ENCODE results near the gene SRRM1. TPM values are rescaled to one million over a fixed set of nuclear protein-coding genes. Genes with fewer than 3 reads are reported as not detected.

Gene SRRM1
- total and polyA plus RNA-seq, 10 of the 15 experiments (the other 5 are each of a cell fraction or from before 2014, with no cell fraction given) = 36.8 to 285 (median 126) TPM

- TF ChIP-seq CEBPZ (IDR thresholded peaks at IDR 0.05; ENCODE audit: low read depth, low read length) (no peak), ELK1 (IDR thresholded peaks at IDR 0.05; ENCODE audit: low read depth, low read length) (0 out of 2 replicates have a peak, but pooled peaks have one; percentile 34), NFYA (IDR thresholded peaks at IDR 0.05; ENCODE audit: borderline replicate concordance, low read depth, low read length) (no peak), SUZ12 (IDR thresholded peaks at IDR 0.05; ENCODE audit: unreplicated experiment) (no peak), HCFC1 (IDR thresholded peaks at IDR 0.05; ENCODE audit: low read length) (peak; percentile 58), MYB (IDR thresholded peaks at IDR 0.05; ENCODE audit: borderline replicate concordance, low read depth, low read length) (no peak; the same call in 1 of the 2 replicates), CBX5 (IDR thresholded peaks at IDR 0.05; ENCODE audit: low read depth) (no peak), RBBP5 (conservative IDR thresholded peaks at IDR 0.05) (no peak), LARP7 (IDR thresholded peaks at IDR 0.05) (peak; percentile 45), MEF2A (IDR thresholded peaks at IDR 0.05; ENCODE audit: insufficient read depth, low read depth, low read length) (peak; percentile 51; the same call in 1 of the 2 replicates), IKZF1 (conservative IDR thresholded peaks at IDR 0.05) (peak; percentile 100), CBX3 (IDR thresholded peaks at IDR 0.05; ENCODE audit: borderline replicate concordance, low read depth) (no peak), TCF12 (IDR thresholded peaks at IDR 0.05; ENCODE audit: low read depth, low read length) (0 out of 2 replicates have a peak, but pooled peaks have one; percentile 33), CHD2 (IDR thresholded peaks at IDR 0.05; ENCODE audit: borderline replicate concordance, low read depth, low read length) (peak; percentile 63; the same call in 1 of the 2 replicates), TCF7 (IDR thresholded peaks at IDR 0.05; ENCODE audit: borderline replicate concordance) (no peak), PAX8 (IDR thresholded peaks at IDR 0.05) (no peak), IRF4 (IDR thresholded peaks at IDR 0.05; ENCODE audit: low read depth, low read length) (no peak), ZNF24 (IDR thresholded peaks at IDR 0.05) (no peak), MTA3 (IDR thresholded peaks at IDR 0.05; ENCODE audit: borderline replicate concordance, low read length) (no peak), MAX (IDR thresholded peaks at IDR 0.05; ENCODE audit: low read depth, low read length) (peak; percentile 65), TARDBP (IDR thresholded peaks at IDR 0.05; ENCODE audit: borderline replicate concordance) (no peak), SIN3A (IDR thresholded peaks at IDR 0.05; ENCODE audit: low read depth, low read length) (peak; percentile 59), ESRRA (IDR thresholded peaks at IDR 0.05; ENCODE audit: low read length) (no peak), FOXK2 (IDR thresholded peaks at IDR 0.05) (no peak)
Observed at GRCh38 chr1:24642481-24643362, at the start of gene SRRM1 (continued).
